Liver (tissue), 3 donors: ENCODE results near the gene IPO5.

Experiments
- CTCF ChIP-seq: fragments of 150-350 bp; IDR thresholded peaks from 2 replicates; pipeline ENCODE4 v1.5.1; 2017; ENCODE audit warnings: improper control_type of control experiment, low read depth, low read length; ENCODE audit not compliant: missing input control
- JUND ChIP-seq, 2 donors: IDR thresholded peaks; 2 replicates each; pipeline ENCODE4 v1.6.1; 2016; ENCODE audit warnings: antibody characterized with exemption in 2 of 2
- RAD21 ChIP-seq, 2 donors: IDR thresholded peaks; 2 replicates each; pipeline ENCODE4 v1.6.1; 2016; ENCODE audit warnings: antibody characterized with exemption in 2 of 2, mild to moderate bottlenecking in 2 of 2
- RXRA ChIP-seq, 2 donors: IDR thresholded peaks; 2 replicates each; pipeline ENCODE4 v1.6.1; 2017 to 2018; ENCODE audit warnings: antibody characterized with exemption in 2 of 2, mild to moderate bottlenecking in 1 of 2
- TF ChIP-seq, protein P1 (sequence below): IDR thresholded peaks from 2 replicates; pipeline ENCODE4 v1.6.1; 2016; ENCODE audit warnings: antibody characterized with exemption
- donor health status: healthy.
- donor health status: healthy.

- TF ChIP-seq, protein P1, sequence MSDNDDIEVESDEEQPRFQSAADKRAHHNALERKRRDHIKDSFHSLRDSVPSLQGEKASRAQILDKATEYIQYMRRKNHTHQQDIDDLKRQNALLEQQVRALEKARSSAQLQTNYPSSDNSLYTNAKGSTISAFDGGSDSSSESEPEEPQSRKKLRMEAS, result no peak
- TF ChIP-seq CTCF (no peak), RXRA (IDR thresholded peaks at IDR 0.05) (no peak), JUND (IDR thresholded peaks at IDR 0.05) (no peak), RAD21 (IDR thresholded peaks at IDR 0.05) (no peak)
Measured at GRCh38 chr13:98048265-98048664, 94.8 kb downstream of the IPO5 start.
